T1000 (cell line): Measurements from ENCODE around the gene GRM1.
"Not testable (repeated sequence)": the region's sequence is repeated elsewhere in the genome, so short reads cannot be mapped to it uniquely, and the experiment has no call there.

Experiments
- DNase-seq: peaks from one replicate; lab custom pipeline; 2025; ENCODE audit warnings: mixed read lengths; lab: John Stamatoyannopoulos, UW

The GRM1 gene

DNA sequence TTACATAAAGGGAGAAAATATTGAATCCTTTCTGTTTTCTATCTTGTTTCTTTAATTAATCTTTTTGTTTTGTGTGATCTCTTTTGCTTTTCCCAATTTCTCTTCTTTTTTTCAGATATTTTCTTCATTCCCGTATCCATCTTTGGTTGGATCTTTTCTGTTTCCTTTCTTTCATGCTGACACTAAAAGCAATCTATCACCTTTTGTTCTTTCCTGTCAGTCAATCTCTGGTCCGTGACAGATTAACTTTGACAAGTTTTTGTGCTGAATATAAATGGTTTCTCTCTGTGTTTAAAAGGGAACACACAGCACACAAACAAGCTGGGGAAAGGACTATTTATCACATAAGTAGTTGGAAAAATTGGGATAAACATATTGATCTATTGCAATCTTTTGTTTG, 162.8 kb downstream of the GRM1 start:
- no peak for DNase-seq

DNA sequence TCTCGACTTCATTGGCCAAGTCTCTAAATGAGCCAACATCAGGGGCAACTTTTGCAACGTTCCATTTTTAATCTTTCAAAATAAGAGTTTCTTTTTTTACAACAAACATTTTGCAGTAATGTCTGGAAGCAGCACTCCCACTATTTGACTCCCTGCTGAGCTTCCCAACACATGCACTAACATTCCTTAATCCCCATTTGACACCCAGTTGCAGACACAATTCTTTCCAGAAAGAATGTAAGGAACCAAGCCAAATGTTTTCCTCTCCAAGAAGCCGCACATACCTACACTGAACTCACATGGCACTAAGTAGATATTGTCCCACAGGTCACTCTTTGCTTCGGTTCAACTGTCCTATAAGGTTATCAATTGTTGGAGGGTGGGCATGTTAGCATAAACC, 165.6 kb downstream of the GRM1 start:
- no peak for DNase-seq

DNA sequence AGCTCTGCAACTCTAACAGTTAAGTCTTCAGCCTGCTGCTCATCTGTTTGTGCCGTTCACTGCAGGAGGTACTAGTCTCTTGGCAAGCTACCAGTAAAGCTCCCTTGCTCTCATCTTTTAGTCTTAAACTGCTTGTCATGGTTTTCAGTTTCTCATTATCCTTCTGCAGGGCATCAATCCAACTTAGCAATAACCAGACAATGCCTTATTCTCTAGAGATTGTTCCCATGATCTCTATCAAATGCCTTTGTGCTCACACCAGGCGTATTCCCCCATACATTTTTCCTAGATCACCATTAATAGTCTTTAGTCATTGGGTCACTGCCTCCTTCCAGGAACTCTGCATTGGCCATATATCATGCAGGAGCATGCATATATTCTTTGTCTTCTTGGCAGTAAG, 171.3 kb downstream of the GRM1 start:
- no peak for DNase-seq

DNA sequence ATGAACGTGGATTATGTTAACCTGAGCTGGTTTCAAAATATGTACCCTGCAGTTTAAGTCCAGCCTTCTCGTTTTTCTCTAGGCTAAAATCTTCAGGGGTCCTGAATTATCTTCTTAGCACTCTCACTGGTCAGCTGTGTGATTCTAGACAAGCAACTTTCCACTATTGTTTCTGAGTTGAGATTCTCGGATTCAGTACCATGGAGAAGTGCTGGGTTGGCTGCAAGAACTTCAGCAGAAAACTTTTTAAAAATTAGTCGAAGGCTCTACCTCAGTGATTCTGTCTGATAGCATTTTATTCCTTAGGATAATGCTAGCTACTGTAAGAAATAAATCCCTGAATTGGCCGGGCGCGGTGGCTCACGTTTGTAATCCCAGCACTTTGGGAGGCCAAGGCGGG, 173.7 kb downstream of the GRM1 start:
- no peak for DNase-seq

DNA sequence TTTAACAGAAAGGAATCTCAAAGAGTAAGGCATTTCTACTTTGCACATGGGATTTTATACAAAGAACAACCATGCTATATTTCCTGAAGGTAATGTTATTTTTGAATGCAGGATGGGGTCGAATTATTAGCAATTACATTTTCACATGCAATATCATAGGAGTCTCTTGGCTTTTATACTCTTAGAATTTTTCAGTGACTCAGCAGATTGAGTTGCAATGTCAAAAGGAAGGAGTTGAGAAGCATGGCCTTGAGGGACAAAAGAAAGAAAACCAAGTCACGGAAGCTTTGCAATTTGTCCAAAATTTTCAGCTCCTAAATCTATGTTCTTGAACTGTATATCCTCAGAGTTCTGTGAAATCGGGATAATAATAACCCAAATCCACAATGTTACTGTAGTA, 181.1 kb downstream of the GRM1 start:
- DNase-seq: no peak

DNA sequence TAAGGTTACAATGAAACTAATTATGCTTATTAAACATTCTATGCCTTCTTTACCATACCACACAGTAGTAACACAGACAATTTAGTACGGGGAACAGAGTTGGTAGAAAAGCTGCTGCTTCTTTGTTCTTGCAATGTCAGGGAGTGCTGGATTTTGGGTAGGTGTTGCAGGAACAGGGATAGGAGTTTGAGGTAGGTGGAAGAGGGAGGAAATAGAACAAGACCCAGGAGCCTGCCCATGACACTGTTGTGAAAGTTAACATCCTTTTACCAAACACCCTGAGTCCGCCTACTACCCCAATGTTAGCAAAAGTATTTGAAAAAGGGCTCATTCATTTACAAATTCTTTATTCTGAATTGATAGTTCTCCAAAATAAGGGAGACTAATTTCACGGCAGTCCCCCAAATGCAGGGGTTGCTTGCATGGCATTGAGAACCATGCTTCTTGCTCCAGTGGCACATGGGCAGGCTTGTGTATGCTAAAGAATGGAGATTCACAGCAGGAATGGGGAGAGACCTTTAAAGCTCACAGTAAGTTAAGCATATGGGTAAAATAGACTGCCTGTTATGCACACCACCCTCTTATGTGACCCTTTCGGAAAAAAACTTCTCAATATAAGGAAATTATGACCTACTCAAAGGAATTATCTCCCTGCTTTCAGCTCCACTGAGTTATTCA, 181.7 kb downstream of the GRM1 start:
- DNase-seq: no peak

DNA sequence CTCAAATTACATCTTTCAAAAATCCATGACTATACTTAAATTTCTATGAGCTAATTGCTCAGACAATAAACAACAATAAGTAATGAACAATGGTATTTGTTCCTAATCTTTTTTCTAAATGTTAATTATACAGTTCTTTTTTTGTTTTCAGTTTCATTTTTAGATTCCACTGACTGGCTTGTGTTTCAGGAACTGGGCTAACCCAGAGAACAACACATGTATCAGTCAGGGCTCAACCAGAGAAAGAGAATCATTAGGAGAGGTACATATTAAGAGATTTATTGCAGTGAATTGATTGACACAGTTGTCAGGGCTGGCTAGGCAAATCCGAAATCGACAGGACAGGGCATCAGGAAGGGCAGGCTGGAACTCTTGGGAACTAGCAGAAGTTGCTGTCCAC, 182.8 kb downstream of the GRM1 start:
- no peak for DNase-seq

DNA sequence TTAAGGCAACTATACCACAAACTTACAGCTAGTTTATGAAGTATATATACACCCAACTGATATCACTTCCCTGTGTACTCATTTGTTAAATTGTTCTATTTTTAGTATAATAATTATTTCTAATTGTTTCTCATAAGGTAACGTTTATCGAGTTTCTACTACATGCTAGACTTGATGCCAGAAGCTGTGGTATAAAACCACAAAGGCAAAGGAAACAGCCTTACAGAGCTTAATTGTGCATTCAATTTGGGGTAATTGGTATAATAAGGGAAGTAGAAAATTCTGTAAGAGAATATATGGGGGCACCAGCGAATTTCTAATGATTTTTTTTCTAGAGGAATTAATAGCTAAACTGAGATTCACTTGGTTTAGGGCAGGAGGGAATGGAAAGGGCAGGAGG, 183.9 kb downstream of the GRM1 start:
- no peak for DNase-seq

DNA sequence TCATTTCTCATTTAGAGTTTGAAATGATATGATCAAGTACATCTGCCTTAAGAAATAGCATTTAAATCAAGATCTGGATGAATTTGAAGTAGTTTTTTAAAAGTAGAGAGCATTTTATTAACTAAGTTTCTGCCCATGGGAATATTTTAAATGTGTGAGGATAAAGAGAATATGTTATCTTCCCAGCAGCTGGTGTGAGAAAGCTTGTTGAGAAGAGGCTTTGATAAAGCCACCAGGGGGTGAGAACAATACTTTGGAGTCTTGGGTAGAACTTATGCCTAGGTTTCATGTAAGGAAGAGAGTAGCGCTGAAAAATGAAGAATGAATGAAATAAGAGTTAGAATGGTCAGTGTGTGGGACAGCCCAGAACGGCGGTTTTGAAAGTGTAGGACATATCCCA, 190.2 kb downstream of the GRM1 start:
- DNase-seq: no peak

DNA sequence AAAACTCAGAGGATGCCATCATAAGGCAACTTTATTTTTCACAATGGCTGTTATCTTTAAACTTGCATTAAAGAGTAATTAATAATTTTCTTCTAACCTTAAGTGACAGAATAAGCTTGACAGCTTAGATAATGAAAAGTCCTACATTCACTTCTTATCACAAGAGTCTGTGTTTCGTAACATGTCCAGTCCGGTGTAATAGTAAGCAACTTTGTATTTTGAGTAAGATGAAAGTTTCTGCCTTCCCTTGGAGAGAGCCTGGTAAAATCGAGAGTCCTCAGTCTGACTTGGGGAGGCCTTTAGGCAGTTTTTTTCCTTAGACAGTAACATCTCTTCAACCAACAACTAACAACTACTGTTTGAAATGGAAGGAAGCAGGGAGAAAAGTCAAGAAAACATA, 195.6 kb downstream of the GRM1 start:
- no peak for DNase-seq

DNA sequence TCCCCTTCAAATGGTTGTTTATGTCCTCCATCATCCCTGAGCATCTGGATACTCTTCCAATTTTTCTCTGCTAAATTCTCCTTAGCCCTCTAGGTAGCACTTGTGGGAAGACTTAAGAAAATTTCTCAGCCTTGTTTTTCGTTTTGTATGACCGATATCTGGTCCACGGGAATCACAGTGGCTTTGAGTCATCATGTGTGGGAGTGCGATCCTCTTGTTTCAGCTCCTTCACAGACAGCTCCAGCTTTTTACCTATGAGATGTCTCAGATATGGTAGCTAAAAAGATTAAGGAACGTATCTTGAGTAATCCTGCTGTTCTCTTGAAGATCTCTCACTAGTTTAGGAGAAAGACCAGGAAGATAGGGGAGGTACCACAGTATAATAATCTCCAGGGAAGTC, 196.1 kb downstream of the GRM1 start:
- no peak for DNase-seq

DNA sequence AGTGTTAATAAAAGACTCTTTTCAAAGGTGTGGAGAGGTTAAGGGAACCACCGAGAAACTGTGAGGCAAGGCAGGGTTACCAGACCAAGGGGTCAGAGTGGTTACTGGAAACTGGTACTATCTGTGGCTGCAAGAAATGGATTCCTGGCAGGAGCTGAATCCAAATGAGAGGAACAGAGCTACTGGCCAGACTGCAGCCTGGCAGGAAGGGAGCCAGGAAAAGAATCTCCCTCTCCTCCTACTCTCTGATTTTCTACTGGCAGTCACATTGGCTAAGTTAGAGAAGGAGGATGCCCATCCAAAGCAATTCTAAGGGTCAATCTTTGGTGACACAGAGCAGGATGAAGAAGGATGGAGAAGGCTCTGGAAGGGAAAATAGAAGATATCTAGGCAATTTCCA, 211.5 kb downstream of the GRM1 start:
- DNase-seq: no peak

DNA sequence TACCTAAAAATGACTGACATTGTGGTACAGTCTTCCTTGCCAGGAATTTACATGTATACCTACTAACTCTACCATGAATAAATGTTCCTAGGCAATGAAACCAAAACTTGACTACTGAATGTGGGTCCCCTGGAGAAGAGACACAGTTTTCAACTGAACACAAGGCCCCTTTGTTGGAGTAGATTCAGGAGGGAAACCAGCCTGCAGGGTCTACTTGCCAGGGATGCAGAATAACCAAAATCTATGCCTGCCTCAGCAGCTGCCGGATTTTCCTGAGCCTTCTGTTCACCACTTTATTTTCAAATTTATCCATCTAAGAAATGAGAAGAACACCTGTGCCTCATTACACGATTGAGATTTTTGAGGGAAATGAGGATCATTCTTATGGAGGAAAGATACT, 211.9 kb downstream of the GRM1 start:
- no peak for DNase-seq

DNA sequence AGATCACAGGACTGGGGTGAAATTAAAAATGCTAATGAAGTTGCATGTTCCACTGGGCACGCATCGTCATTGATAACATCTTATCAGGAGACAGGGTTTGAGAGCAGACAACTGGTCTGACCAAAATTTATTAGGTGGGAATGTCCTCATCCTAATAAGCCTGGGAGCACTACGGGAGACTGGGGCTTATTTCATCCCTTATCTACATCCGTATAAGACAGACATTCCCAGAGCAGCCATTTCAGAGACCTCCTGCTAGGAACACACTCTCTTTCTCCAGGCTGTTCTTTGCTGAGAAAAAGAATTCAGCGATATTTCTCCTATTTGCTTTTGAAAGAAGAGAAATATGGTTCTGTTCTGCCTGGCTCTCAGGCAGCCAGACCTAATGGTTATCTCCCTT, 214.8 kb downstream of the GRM1 start:
- not testable (repeated sequence) for DNase-seq

DNA sequence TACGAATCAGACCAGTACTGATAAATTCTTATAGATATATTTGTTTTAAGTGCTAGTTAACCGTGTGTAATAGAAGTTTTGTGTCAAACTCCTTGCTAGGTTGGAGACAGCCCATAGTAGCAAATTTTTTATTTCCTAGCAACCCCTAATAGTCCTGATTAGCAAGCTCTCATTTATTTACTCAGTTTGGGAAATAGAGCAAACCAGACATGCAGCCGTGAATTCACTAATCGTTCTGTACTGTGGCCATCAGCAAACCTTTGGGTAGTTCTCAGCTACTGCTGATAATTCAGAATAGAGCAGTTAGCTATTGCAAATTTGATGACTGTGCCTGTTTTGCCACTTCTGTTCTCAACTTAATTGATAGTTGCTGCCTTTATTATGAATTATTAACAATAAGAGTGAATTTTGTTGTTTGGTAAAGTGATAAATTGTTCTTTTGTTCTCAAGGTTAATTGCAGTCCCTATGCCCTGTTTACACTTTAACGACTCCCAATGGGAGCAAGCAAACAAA, 215.8 kb downstream of the GRM1 start:
- no peak for DNase-seq

DNA sequence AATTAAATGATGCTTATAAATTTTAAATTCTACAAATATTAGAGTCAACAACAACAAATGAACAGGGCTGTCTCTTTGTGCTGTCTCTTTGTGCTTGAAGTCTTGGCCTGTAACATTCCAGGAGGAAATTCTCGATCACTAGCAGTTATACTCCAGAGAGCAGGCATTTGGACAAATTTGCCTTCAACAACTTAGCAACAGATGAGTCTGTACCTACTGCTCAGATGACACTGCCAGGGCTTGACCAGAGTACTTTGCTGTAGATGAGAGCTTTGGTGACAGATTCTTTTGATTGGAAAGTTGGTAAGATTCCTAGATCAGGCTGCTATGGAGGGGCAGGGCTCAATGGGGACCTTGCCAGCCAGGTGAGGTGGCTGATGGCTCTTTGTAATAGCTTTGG, 217.2 kb downstream of the GRM1 start:
- no peak for DNase-seq

DNA sequence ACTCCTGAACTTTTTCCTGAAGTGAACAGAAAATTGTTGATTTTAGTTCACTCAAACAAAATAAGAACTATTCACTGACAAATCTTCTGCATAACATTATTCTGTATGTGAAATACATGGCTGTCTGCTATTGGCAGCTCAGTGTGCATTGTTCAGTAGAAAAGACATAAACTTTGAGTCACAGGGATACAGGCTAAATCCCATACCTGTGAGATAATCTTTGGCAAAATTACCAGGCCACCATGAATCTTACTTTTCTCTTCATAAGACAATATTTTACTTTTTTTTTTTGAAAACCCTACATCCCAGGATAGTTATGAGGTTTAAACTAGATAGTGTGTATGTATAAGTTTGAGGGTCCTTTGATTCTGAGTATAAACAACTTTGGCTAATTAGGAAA, 224.8 kb downstream of the GRM1 start:
- no peak for DNase-seq

DNA sequence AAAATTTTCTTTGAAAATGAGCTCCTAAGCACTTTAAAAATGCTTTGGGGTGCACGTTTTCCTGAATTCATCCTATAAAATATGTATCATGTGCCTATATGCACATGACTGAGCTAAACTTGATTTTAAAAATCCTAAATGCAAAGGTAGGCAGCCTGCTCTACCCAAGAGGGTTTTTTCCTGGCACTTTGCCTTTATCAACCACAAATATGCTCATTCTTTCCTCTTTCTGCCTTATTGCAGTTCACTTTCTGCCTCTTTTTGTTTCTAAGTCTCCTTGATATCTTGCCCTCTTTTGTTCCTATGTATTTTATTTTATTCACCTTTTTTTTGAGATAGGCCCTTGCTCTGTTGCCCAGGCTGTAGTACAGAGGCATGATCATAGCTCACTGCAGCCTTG, 229.3 kb downstream of the GRM1 start:
- DNase-seq: no peak

DNA sequence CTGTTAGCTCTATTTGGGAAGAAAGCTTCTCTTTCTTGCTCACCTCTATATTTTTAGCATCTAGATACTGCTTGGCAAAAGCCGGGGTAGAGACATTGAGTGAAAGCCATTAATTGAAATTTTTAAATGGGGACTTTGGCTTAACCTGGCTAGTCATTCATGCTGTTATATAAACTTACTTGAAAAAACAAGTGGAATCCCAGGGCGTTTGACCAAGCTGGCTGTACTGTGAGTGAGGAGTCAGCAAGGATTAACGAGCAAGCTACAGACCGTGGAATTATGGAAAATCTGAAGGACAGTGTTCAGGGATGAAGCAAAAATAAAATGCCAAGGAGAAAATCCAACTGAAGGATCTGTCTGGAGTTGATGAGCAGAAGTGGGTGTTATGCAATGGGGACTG, 232.0 kb downstream of the GRM1 start:
- DNase-seq: no peak

DNA sequence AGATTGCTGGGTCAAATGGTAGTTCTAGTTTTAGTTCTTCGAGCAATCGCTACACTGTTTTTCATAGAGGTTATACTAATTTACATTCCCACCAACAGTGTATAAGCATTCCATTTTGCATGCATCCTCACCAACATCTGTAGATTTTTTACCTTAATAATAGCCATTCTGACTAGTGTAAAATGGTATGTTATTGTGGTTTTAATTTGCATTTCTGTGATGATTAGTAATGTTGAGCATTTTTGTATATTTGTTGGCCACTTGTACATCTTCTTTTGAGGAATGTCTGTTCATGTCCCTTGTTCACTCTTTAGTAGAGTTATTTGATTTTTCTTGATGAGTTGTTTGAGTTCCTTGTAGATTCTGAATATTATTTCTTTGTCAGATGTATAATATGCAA, 236.2 kb downstream of the GRM1 start:
- no peak for DNase-seq

DNA sequence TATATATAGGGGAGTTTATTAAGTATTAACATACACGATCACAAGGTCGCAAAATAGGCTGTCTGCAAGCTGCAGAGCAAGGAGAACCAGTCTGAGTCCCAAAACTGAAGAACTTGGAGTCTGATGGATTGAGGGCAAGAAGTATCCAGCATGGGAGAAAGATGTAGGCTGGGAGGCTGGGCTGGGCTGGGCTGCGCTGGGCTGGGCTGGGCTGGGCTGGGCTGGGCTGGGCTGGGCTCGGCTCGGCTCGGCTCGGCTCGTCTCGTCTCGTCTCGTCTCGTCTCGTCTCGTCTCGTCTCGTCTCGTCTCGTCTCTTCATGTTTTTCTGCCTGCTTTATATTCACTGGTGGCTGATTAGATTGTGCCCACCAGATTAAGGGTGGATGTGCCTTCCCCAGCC, 238.6 kb downstream of the GRM1 start:
- no peak for DNase-seq

DNA sequence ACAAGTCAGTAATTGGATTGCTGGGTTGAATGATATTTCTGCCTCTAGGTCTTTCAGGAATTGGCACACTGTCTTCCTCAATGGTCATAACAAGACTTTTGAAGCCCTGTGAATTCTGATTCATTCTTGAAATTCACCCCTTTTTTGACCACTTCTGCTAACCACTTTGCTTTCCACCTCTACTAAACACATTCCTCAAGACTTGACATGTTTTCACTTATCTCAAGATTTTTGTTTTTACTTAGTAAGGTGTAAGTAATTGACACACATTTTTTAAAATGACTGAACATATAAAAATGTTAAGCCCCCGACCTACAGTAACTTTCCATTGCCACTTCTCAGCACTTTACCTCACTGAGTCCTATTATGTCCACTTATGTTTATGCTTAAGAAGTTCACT, 239.1 kb downstream of the GRM1 start:
- DNase-seq: no peak

DNA sequence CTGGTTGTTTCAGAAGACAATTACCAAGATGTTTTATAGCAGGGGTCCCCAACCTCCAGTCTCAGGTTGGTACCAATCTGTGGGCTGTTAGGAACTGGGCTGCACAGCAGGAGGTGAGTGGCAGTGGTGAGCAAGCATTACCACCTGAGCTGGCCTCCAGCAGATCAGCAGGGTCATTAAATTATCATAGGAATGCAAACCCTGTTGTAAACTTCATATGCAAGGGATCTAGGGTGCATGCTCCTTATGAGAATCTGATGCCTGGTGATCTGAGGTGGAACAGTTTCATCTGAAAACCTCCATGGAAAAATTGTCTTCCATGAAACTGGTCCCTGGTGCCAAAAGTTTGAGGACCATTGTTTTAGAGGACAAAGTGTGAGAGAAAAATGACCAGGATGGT, 240.6 kb downstream of the GRM1 start:
- DNase-seq: no peak

DNA sequence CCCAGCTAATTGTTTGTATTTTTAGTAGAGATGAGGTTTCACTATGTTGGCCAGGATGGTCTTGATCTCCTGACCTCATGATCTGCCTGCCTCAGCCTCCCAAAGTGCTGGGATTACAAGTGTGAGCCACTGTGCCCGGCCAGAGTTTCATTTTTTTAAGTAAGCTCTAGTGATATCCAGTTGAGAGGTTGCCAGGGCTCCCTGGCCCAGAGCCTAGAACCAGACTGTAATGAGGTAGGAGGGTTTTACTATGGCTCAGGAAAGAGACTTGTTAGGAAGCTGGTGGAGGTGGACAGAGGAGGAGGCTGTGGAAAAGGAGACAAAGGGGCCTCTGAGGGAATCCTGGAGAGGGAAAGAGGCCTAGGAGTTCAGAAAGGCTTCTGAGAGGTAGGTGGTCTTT, 242.3 kb downstream of the GRM1 start:
- not testable (repeated sequence) for DNase-seq

DNA sequence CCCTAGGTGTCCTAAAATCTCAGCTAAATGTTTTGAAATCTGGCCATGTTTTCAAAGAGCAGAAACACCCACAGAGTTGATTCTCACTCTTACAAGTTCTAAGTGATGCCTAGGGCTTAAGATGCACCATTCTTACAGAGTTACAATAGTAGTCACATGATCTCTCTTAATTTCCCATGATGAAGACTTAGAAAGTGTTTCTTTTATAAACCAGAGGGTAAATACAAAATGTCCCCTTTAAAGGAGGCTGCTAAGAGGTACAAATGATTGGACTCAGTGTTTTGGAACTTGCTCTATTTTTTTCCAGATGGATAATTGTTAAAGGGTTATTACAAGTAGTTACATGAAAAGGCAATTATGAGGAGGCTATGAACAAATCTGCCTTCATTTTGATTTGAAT, 244.6 kb downstream of the GRM1 start:
- no peak for DNase-seq
